ENCODE data around the gene HDAC3. TPM values are rescaled to one million over a fixed set of nuclear protein-coding genes. Genes with fewer than 3 reads are reported as not detected.

HDAC3 gene
- total RNA-seq, 1 experiment from 2014 or later = 76.0 TPM

GRCh38 chr5:141608557-141608956 lies 28.1 kb downstream of the HDAC3 start:
- H3K4me1 ChIP-seq (replicated peaks; ENCODE audit: insufficient read depth) = peaks cover 19% of the 10 kb centered on the region
- ChIA-PET POLR2A (ENCODE audit: unreplicated experiment) (no interaction called here), CTCF (no interaction called here)
- peaks cover 32% of the 10 kb centered on the region for H3F3A ChIP-seq (ENCODE audit: insufficient read depth, low read depth)
- no peak overlapping the region for H3K4me2 ChIP-seq
- peaks cover 3% of the 10 kb centered on the region; the same call in 1 of the 2 replicates for H3K36me3 ChIP-seq (ENCODE audit: low read depth)
- H3K9me2 ChIP-seq (ENCODE audit: insufficient read depth) = no peaks in the 10 kb centered on the region
- H2AFZ ChIP-seq = no peak overlapping the region
- H4K20me1 ChIP-seq (ENCODE audit: insufficient read depth) = peaks cover 48% of the 10 kb centered on the region
- no TSS peak for BruUV-seq (replicated peaks)
- intact Hi-C loops (cut with micrococcal nuclease; ENCODE audit: unreplicated experiment) = no loop called here
- peaks cover 89% of the 10 kb centered on the region for H3K79me2 ChIP-seq (ENCODE audit: low read depth)
- 0 out of 2 replicates have a peak overlapping the region, but pooled peaks have one; percentile 17 for H3K27ac ChIP-seq
- DNase-seq = no peak
- H3K9me3 ChIP-seq (ENCODE audit: insufficient read depth, low read depth) = no peaks in the 10 kb centered on the region
- no peak overlapping the region for H3K4me3 ChIP-seq
- no peaks in the 10 kb centered on the region for H3K27me3 ChIP-seq (ENCODE audit: insufficient read depth, low read depth)
- no peak for TF ChIP-seq CTCF (conservative IDR thresholded peaks at IDR 0.05)
- no peak for TF ChIP-seq EZH2 (IDR thresholded peaks at IDR 0.05; ENCODE audit: low read depth)

- Histone ChIP-seq H3K9me2 (ENCODE audit: insufficient read depth) (no peaks in the 10 kb centered on the region), H3F3A (ENCODE audit: insufficient read depth, low read depth) (peaks cover 33% of the 10 kb centered on the region), H3K4me1 (replicated peaks; ENCODE audit: insufficient read depth) (peaks cover 24% of the 10 kb centered on the region), H2AFZ (no peak overlapping the region), H3K4me2 (no peak overlapping the region), H3K27ac (0 out of 2 replicates have a peak overlapping the region, but pooled peaks have one; percentile 17), H3K4me3 (no peak overlapping the region), H3K36me3 (ENCODE audit: low read depth) (no peaks in the 10 kb centered on the region), H3K27me3 (ENCODE audit: insufficient read depth, low read depth) (no peaks in the 10 kb centered on the region), H3K9me3 (ENCODE audit: insufficient read depth, low read depth) (no peaks in the 10 kb centered on the region), H3K79me2 (ENCODE audit: low read depth) (peaks cover 89% of the 10 kb centered on the region), H4K20me1 (ENCODE audit: insufficient read depth) (peaks cover 47% of the 10 kb centered on the region)
- no TSS peak for BruUV-seq (replicated peaks)
- intact Hi-C loops (cut with micrococcal nuclease; ENCODE audit: unreplicated experiment) = no loop called here
- ChIA-PET POLR2A (ENCODE audit: unreplicated experiment) (no interaction called here), CTCF (interaction anchor here (0.5 to 0.6 kb wide), 2 partner anchors 38 to 1439 kb away, joined by 3 to 11 read pairs; no protein-coding TSS in a partner anchor)
- TF ChIP-seq EZH2 (IDR thresholded peaks at IDR 0.05; ENCODE audit: low read depth) (no peak), CTCF (conservative IDR thresholded peaks at IDR 0.05) (no peak)
- no peak for DNase-seq
These were observed 28.6 kb downstream of the HDAC3 start for GRCh38 chr5:141608046-141608445.

- POLR2A ChIA-PET (ENCODE audit: unreplicated experiment) = no interaction called here
- DNase-seq = no peak
- no peak overlapping the region for H2AFZ ChIP-seq
- peak overlapping the region; percentile 70 for H3K27ac ChIP-seq
- intact Hi-C loops (cut with micrococcal nuclease; ENCODE audit: unreplicated experiment) = no loop called here
- H3K4me1 ChIP-seq (replicated peaks; ENCODE audit: insufficient read depth) = peaks cover 24% of the 10 kb centered on the region
- H3K4me3 ChIP-seq = no peak overlapping the region
- CTCF ChIA-PET = no interaction called here
- H3K27me3 ChIP-seq (ENCODE audit: insufficient read depth, low read depth) = no peaks in the 10 kb centered on the region
- H3K9me3 ChIP-seq (ENCODE audit: insufficient read depth, low read depth) = no peaks in the 10 kb centered on the region
- no TSS peak for BruUV-seq (replicated peaks)
- peaks cover 33% of the 10 kb centered on the region for H3F3A ChIP-seq (ENCODE audit: insufficient read depth, low read depth)
- TF ChIP-seq CTCF (conservative IDR thresholded peaks at IDR 0.05) (no peak), EZH2 (IDR thresholded peaks at IDR 0.05; ENCODE audit: low read depth) (no peak)
- peaks cover 89% of the 10 kb centered on the region for H3K79me2 ChIP-seq (ENCODE audit: low read depth)
- no peaks in the 10 kb centered on the region for H3K36me3 ChIP-seq (ENCODE audit: low read depth)
- H4K20me1 ChIP-seq (ENCODE audit: insufficient read depth) = peaks cover 47% of the 10 kb centered on the region
- no peak overlapping the region for H3K4me2 ChIP-seq
- H3K9me2 ChIP-seq (ENCODE audit: insufficient read depth) = no peaks in the 10 kb centered on the region
These were observed 30.9 kb downstream of the HDAC3 start for GRCh38 chr5:141605523-141606277.

Data from PC-9 (cell line).